ENCODE data around the gene CDK6. TPM values are rescaled to one million over a fixed set of nuclear protein-coding genes. Genes with fewer than 3 reads are reported as not detected.

CDK6 gene
- total RNA-seq, 1 experiment from 2014 or later, result 59.7 TPM

GRCh38 chr7:92736870-92737269 is 99.5 kb downstream of the CDK6 start:
- DNase-seq (ENCODE audit: low spot score), result no peak

- DNase-seq (ENCODE audit: low spot score), result no peak
Observed at GRCh38 chr7:92735707-92736106, 100.7 kb downstream of the CDK6 start.

- no peak for DNase-seq (ENCODE audit: low spot score)
Observed at GRCh38 chr7:92732316-92733036, 103.9 kb downstream of the CDK6 start.

GRCh38 chr7:92731335-92732063 is 104.9 kb downstream of the CDK6 start:
- no peak for DNase-seq (ENCODE audit: low spot score)

GRCh38 chr7:92730808-92731207 is 105.6 kb downstream of the CDK6 start:
- DNase-seq (ENCODE audit: low spot score), result no peak

- no peak for DNase-seq (ENCODE audit: low spot score)
Observed at GRCh38 chr7:92729751-92730150, 106.6 kb downstream of the CDK6 start.

GRCh38 chr7:92729172-92729571 is 107.2 kb downstream of the CDK6 start:
- no peak for DNase-seq (ENCODE audit: low spot score)

- DNase-seq (ENCODE audit: low spot score), result no peak
Observed at GRCh38 chr7:92727755-92728154, 108.6 kb downstream of the CDK6 start.

- DNase-seq (ENCODE audit: low spot score), result no peak
Observed at GRCh38 chr7:92725161-92725925, 111.0 kb downstream of the CDK6 start.

- DNase-seq (ENCODE audit: low spot score), result no peak
Observed at GRCh38 chr7:92723943-92724342, 112.4 kb downstream of the CDK6 start.

- no peak for DNase-seq (ENCODE audit: low spot score)
Observed at GRCh38 chr7:92723205-92723604, 113.2 kb downstream of the CDK6 start.

GRCh38 chr7:92722541-92722940 is 113.8 kb downstream of the CDK6 start:
- no peak for DNase-seq (ENCODE audit: low spot score)

- DNase-seq (ENCODE audit: low spot score), result no peak
Observed at GRCh38 chr7:92720604-92721350, 115.6 kb downstream of the CDK6 start.

- peak; percentile 90 for DNase-seq (ENCODE audit: low spot score)
Observed at GRCh38 chr7:92717993-92718716, 118.2 kb downstream of the CDK6 start.

GRCh38 chr7:92717623-92717992 is 118.8 kb downstream of the CDK6 start:
- peak; percentile 45 for DNase-seq (ENCODE audit: low spot score)

- no peak for DNase-seq (ENCODE audit: low spot score)
Observed at GRCh38 chr7:92716825-92717580, 119.4 kb downstream of the CDK6 start.

GRCh38 chr7:92715963-92716362 is 120.4 kb downstream of the CDK6 start:
- no peak for DNase-seq (ENCODE audit: low spot score)

- DNase-seq (ENCODE audit: low spot score), result peak; percentile 44
Observed at GRCh38 chr7:92714767-92715166, 121.6 kb downstream of the CDK6 start.

GRCh38 chr7:92714280-92714679 is 122.1 kb downstream of the CDK6 start:
- DNase-seq (ENCODE audit: low spot score), result no peak

- no peak for DNase-seq (ENCODE audit: low spot score)
Observed at GRCh38 chr7:92709912-92710311, 126.5 kb downstream of the CDK6 start.

- no peak for DNase-seq (ENCODE audit: low spot score)
Observed at GRCh38 chr7:92709150-92709549, 127.2 kb downstream of the CDK6 start.

Measured in H4 (cell line).